KMS-11 (cell line): Measurements from ENCODE around the gene CD6.

Experiments
- H2AFZ ChIP-seq: fragments of 200-600 bp; sonication (generic); 2 replicates; pipeline ENCODE4 v1.6.1; 2016; ENCODE audit warnings: antibody characterized with exemption, mixed run types, low read depth
- H3K27ac ChIP-seq: fragments of 200-600 bp; sonication (generic); 2 replicates; pipeline ENCODE4 v1.6.1; 2016; ENCODE audit warnings: mild to moderate bottlenecking, mixed run types
- H3K27me3 ChIP-seq: fragments of 200-600 bp; sonication (generic); 2 replicates; pipeline ENCODE4 v1.6.1; 2017; ENCODE audit warnings: mild to moderate bottlenecking, low read depth, mixed run types, moderate library complexity; ENCODE audit not compliant: insufficient read depth
- H3K36me3 ChIP-seq: fragments of 200-600 bp; sonication (generic); 2 replicates; pipeline ENCODE4 v1.6.1; 2017; ENCODE audit warnings: mild to moderate bottlenecking, mixed run types; ENCODE audit not compliant: insufficient read depth
- H3K4me1 ChIP-seq: fragments of 200-600 bp; sonication (generic); 2 replicates; pipeline ENCODE4 v1.6.1; 2016; ENCODE audit warnings: mild to moderate bottlenecking, low read depth, mixed run types; ENCODE audit not compliant: poor library complexity, severe bottlenecking
- H3K4me2 ChIP-seq: fragments of 200-600 bp; sonication (generic); 2 replicates; pipeline ENCODE4 v1.7.0; 2016; ENCODE audit warnings: mild to moderate bottlenecking, mixed run types
- H3K4me3 ChIP-seq: fragments of 200-600 bp; sonication (generic); IDR thresholded peaks from 2 replicates; pipeline ENCODE4 v1.6.1; 2017; ENCODE audit warnings: low read depth, low read length, mixed read lengths; ENCODE audit not compliant: insufficient read depth
- H3K79me2 ChIP-seq: fragments of 200-600 bp; sonication (generic); 2 replicates; pipeline ENCODE4 v1.6.1; 2016; ENCODE audit warnings: low read depth, mixed run types; ENCODE audit not compliant: insufficient read depth
- H3K9ac ChIP-seq: fragments of 200-600 bp; sonication (generic); 2 replicates; pipeline ENCODE4 v1.6.1; 2016; ENCODE audit warnings: mild to moderate bottlenecking, mixed run types
- H4K20me1 ChIP-seq: fragments of 200-600 bp; sonication (generic); 2 replicates; pipeline ENCODE4 v1.6.1; 2016; ENCODE audit warnings: mild to moderate bottlenecking, mixed run types; ENCODE audit not compliant: insufficient read depth
- CTCF ChIP-seq: fragments of 200-600 bp; sonication (generic); conservative IDR thresholded peaks from 2 replicates; pipeline ENCODE4 v1.6.1; 2017; ENCODE audit warnings: low read depth, mild to moderate bottlenecking, antibody characterized with exemption, low read length, moderate library complexity, mixed read lengths

The CD6 gene

GRCh38 chr11:61055776-61056175 is 84.3 kb downstream of the CD6 start:
- TF ChIP-seq CTCF: no peak
- Histone ChIP-seq H3K4me1 (peaks cover 21% of the 10 kb centered on the region), H3K4me2 (no peak overlapping the region), H3K27ac (no peak overlapping the region), H3K79me2 (no peaks in the 10 kb centered on the region), H2AFZ (no peak overlapping the region), H4K20me1 (no peaks in the 10 kb centered on the region), H3K9ac (no peak overlapping the region), H3K4me3 (no peak overlapping the region), H3K36me3 (no peaks in the 10 kb centered on the region), H3K27me3 (no peaks in the 10 kb centered on the region)

DNA sequence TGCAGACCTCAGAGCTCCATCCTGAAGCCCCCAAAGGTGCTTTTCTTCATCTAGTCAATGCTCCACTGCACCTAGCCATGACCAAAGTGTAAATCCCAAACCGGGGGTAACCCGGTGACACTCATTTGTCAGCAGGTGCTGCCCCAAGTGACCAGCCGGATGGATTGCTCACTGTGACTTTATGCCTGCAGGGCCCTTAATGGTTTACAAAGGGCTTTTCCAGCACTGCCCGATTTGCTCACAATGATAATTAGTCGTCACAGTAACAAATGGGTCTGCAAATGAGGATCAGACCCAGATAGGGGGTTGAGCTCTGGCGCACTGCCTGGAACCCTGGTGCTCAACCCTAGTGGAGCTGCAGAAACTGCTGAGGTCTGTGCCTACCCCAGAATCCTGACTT is 85.1 kb downstream of the CD6 start:
- Histone ChIP-seq H3K4me2 (no peak overlapping the region), H4K20me1 (no peaks in the 10 kb centered on the region), H3K4me3 (no peak overlapping the region), H3K27ac (no peak overlapping the region), H2AFZ (no peak overlapping the region), H3K4me1 (peaks cover 29% of the 10 kb centered on the region), H3K9ac (no peak overlapping the region), H3K27me3 (no peaks in the 10 kb centered on the region), H3K79me2 (no peaks in the 10 kb centered on the region), H3K36me3 (no peaks in the 10 kb centered on the region)
- TF ChIP-seq CTCF: no peak

- Histone ChIP-seq H3K27ac (no peak overlapping the region), H3K4me3 (no peak overlapping the region), H3K36me3 (no peaks in the 10 kb centered on the region), H2AFZ (no peak overlapping the region), H3K4me2 (no peak overlapping the region), H3K4me1 (peaks cover 33% of the 10 kb centered on the region), H4K20me1 (no peaks in the 10 kb centered on the region), H3K79me2 (no peaks in the 10 kb centered on the region), H3K27me3 (no peaks in the 10 kb centered on the region), H3K9ac (no peak overlapping the region)
- TF ChIP-seq CTCF: no peak
Observed at GRCh38 chr11:61056981-61057380, 85.5 kb downstream of the CD6 start.

- Histone ChIP-seq H3K4me3 (no peak overlapping the region), H3K4me2 (no peak overlapping the region), H3K27me3 (no peaks in the 10 kb centered on the region), H4K20me1 (no peaks in the 10 kb centered on the region), H3K4me1 (peaks cover 38% of the 10 kb centered on the region), H3K9ac (no peak overlapping the region), H3K36me3 (no peaks in the 10 kb centered on the region), H3K79me2 (no peaks in the 10 kb centered on the region), H2AFZ (no peak overlapping the region), H3K27ac (no peak overlapping the region)
- TF ChIP-seq CTCF: no peak
Observed at GRCh38 chr11:61057615-61058014, 86.1 kb downstream of the CD6 start.
